LoVo (cell line): Measurements from ENCODE around the gene ZBED4.

ENCODE experiments used
- DNase-seq: peaks from one replicate; pipeline ENCODE4 v3.0.0-alpha.2; 2016; ENCODE audit warnings: low spot score

The ZBED4 gene

DNA sequence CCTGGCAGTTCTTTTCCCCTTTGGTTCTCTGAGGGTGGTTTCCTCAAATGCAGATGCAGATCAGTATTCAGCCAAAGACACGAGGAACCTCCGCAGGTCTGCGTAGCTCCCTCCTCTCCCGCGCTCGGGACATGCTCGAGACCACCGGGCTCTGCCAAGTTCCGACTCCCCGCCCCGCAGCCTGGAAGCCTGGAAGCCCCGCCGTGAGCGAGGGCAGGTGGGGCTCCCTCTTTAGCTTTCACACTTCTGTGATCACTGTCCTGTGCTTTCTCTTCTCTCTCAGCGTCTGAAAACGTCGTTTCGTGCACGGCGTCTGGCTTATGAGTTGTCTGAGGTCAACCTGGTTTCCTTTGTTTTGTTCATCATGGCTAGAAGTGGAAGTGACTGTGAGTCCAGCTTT, 26.6 kb downstream of the ZBED4 start:
- no peak for DNase-seq

DNA sequence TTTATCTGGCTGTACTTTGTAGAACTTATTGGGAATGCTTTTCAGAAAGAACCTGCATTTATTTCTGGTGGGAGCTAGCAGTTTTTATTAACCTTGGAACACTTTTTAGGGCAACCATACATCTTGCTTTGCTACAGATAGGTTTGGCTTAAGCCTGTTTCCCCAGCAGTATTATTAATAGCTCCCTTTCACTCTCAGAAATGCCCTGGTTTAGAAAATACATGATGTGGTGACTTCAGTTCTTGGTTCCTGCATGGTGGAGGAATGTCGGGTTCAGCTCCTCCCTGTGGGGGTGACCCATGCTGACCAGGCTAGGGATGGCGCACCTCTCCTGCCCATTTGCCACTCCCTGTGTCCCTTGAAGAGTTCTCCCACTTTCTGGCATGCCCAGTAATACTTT, 28.2 kb downstream of the ZBED4 start:
- DNase-seq = no peak

DNA sequence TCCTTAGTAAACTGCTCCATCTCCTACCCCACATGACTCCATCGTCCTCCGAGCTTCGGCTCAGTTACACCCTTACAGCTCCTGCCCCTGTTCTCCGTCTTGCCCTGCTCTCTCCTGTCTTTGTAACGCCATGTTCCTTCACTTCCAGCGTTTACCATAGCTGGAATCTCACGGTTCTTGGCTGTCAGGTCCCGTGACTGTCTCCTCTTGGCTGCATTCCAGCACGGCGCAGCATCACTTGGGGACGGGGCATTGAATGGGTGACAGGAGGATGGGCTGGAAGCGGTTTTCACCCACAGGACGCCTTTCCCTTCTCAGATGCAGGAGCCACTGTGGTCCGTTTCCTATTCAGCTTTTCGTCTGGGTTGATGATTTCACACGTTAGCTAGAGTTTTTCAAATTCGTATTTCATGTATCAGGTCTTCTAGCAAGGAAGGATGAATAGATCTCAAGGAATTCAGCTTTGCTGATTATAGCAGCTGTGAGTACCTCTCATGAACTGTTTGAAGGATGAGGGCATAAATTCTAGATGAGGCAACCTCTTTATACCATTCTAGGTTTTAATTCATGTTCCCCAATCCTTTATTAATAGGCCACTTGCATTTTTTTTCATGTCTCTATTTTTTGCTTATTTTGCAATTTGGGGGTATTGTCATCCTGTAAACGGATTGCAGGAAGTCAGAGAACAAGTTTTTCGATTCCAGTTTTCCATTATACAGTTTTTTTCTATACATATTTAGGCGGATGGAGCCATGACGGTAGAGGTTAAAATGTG, 29.1 kb downstream of the ZBED4 start:
- DNase-seq = no peak

DNA sequence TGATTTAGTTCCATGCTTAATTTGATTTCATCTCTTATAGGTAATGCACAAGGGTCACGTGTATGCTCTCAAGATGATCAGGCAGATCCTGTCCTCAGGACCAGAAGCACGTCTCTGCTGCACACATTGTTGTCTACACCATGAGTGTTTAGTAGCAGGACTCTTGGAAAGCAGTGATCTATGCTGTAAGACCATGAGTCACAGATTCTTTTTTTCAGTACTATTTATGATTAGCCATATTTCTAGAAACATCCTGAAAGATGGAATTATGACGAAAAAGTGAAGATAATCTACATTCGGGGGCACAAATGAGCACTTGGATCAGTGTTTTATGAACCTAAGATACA, 29.6 kb downstream of the ZBED4 start:
- DNase-seq = no peak

DNA sequence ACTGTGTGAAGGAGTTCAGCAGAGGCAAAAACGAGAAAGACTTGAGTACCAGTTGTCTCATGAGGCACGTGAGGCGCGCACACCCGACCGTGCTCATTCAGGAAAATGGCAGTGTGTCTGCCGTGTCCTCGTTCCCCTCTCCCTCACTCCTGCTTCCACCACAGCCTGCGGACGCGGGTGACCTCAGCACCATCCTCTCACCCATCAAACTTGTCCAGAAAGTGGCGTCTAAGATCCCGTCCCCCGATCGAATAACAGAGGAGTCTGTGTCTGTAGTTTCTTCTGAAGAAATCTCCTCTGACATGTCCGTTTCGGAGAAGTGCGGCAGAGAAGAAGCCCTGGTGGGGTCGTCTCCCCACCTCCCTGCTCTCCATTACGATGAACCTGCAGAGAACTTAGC, 30.4 kb downstream of the ZBED4 start:
- no peak for DNase-seq

DNA sequence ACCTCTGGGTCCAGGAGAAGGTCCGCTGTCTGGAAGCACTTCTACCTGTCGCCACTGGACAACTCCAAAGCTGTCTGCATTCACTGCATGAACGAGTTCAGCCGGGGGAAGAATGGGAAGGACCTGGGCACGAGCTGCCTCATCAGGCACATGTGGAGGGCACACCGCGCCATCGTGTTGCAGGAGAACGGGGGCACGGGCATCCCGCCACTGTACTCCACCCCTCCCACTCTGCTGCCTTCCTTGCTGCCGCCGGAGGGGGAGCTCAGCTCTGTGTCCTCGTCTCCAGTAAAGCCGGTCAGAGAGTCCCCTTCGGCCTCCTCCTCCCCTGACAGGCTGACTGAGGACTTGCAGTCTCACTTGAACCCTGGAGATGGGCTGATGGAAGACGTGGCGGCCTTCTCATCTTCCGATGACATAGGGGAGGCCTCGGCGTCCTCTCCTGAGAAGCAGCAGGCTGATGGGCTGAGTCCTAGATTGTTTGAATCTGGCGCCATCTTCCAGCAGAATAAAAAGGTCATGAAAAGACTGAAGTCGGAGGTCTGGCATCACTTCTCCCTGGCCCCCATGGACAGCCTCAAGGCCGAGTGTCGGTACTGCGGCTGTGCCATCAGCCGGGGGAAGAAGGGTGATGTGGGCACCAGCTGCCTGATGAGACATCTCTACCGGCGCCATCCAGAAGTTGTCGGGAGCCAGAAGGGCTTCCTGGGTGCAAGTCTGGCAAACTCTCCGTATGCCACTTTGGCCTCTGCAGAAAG, 31.0 kb downstream of the ZBED4 start:
- no peak for DNase-seq

DNA sequence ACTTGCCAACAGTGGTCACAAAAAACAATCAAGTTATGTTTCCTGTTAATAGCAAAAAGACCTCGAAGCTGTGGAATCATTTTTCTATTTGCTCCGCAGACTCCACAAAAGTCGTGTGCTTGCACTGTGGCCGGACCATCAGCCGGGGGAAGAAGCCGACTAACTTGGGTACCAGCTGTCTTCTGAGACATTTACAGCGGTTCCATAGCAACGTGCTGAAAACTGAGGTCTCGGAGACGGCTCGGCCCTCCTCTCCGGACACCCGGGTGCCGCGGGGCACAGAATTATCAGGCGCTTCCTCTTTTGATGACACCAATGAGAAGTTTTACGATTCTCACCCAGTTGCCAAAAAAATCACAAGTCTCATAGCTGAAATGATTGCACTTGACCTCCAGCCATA, 31.6 kb downstream of the ZBED4 start:
- DNase-seq = no peak

DNA sequence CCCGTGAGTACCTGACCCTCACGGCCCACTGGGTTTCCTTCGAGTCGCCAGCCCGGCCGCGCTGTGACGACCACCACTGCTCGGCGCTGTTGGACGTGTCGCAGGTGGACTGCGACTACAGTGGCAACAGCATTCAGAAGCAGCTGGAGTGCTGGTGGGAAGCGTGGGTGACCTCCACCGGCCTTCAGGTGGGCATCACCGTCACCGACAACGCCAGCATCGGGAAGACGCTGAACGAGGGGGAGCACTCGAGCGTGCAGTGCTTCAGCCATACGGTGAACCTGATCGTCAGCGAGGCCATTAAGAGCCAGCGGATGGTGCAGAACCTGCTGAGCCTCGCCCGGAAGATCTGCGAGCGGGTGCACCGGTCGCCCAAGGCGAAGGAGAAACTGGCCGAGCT, 32.2 kb downstream of the ZBED4 start:
- DNase-seq = no peak

DNA sequence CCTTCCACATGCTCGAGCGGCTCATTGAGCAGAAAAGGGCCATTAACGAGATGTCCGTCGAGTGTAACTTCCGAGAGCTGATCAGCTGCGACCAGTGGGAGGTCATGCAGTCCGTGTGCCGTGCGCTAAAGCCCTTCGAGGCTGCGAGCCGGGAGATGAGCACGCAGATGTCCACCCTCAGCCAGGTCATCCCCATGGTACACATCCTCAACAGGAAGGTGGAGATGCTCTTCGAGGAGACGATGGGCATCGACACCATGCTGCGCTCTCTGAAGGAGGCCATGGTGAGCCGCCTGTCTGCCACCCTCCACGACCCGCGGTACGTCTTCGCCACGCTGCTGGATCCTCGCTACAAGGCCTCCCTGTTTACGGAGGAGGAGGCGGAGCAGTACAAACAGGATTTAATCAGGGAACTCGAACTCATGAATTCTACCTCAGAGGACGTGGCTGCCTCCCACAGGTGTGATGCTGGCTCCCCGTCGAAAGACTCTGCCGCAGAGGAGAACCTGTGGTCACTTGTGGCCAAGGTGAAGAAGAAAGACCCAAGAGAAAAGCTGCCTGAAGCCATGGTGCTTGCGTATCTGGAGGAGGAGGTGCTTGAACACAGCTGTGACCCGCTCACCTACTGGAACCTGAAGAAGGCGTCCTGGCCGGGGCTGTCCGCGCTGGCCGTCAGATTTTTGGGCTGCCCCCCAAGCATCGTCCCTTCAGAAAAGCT, 32.9 kb downstream of the ZBED4 start:
- DNase-seq = no peak

DNA sequence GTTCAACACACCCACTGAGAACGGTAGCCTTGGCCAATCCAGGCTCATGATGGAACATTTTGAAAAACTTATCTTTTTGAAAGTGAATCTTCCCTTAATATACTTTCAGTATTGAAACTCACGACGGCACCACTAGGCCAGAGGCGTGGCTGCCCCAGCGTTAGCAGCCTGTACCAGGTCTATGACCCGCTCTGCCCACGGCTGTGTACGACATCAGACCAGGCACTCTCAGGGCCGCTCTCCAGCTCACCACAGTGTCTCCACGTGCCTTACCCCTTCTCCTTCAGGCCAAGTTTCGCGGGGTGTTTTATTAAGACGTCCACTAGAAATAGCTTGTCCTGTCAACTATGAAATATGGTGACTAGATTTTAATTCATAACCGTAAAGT, 33.4 kb downstream of the ZBED4 start:
- DNase-seq = no peak

DNA sequence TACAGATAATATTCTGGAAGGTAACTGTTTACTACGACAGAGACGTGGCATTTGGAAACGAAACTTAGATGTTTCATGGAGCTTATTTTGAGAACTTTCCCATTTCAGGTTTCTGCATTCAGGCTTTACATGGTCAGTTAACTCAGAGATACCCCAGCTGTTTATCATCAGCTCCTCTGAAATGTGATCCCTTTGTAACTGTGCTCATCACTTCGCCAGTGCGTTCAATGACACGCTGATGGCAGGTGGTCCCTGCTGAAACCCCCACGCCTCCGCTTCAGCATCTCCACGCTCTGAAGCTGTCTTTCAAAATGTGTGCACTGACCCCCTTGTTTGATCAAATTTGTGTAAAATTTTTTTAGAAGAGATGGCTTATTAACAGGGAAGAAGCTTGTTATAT, 34.1 kb downstream of the ZBED4 start:
- no peak for DNase-seq

DNA sequence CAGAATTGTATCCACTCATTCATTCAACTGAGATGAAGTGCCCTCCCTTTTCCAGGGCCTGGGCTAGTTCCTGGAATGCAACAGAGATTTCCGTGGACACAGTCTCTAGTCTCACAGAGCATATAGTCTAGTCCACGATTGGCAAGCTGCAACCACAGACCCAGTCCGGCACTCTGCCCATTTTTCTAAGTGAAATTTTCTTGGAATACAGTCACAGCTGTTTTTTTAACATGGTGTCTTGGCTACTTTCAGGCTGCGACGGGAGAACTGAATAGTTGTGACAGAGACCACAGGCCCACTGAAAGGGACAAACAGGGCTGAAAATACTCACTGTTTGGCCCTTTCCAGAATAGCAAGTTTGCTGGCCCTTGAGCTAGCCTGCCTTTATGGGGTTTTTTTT, 35.4 kb downstream of the ZBED4 start:
- DNase-seq = no peak

DNA sequence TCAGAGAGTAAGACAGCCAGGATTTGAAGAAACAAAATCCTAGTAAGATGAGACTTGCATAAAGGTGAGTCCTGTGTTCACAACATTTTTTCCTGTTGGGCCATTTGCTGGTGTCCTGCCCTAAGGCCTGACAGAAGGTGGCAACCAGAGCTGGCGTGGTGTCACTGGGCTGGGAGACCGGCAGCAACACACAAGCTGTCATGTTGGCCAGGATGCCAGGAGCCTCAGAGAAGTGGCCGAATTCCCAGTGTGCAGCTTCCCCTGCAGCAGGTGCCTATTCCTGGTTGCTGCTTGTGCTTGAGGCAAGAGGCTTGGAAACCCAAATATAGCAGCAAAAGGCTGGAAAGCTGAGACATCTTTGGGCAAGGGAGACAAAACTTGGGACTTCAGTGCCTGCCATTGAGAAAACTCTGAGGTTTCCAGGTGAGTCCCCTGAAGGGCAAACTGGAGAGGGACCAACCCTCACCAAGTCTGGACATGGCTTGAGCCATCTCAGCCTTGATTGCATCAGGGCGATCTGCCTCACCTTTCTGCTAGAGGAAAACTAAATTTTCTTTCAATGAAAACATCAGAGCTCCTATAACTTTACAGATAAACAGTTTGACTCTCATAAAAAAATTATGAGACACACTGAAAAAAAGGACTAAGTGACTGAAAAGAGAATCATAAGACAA, 38.7 kb downstream of the ZBED4 start:
- no peak for DNase-seq

DNA sequence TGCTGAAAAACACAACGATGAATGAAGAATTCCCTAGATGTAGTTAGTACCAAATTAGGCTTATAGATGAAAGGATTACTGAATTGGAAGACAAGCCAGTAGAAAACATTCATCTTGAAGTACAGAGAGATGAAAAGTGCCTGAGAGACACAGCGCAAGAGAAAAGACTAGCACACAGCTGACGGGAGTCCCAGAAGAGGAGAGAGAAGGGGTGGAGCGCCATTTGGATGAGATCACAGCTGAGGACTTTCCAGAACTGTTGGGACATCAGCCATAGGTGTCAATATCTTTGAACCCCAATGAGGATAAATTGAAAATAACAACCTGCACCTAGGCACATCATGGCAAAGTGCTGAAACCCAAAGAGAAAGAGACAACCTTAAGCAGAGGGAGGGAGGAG, 39.4 kb downstream of the ZBED4 start:
- no peak for DNase-seq

DNA sequence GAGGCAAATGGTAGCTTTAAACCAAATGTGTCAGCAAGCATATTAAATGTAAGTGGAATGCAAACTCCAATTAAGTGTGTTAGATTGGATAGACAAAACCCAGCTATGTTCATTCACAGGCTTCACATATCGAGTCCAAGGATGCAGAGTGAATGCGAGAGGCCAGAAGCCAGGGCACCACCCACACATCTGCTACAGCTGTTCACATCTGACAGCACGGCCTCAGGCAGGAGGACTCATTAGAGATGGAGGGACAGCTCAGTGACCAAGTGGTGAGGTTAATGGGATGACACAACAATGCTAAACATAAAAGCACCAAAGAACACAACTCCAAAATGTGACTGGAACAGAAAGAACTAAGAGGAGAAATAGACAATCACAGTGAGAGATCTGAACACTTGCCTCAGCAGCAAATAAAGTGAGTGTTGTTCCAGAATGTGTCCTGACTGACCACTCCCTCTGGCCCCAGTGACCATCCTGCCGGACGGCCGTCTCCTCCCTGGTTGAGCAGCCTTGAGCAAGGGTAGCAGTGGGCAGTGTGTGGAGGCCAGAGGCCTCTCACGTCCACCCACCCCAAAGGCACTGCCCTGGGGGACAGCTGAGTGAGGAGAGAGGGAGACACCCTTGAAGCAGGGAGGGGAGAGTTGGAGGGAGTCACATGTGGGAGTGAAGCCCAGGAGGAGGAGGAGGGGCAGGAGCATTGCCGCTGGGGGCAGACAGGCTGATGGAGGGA, 40.8 kb downstream of the ZBED4 start:
- DNase-seq = no peak

DNA sequence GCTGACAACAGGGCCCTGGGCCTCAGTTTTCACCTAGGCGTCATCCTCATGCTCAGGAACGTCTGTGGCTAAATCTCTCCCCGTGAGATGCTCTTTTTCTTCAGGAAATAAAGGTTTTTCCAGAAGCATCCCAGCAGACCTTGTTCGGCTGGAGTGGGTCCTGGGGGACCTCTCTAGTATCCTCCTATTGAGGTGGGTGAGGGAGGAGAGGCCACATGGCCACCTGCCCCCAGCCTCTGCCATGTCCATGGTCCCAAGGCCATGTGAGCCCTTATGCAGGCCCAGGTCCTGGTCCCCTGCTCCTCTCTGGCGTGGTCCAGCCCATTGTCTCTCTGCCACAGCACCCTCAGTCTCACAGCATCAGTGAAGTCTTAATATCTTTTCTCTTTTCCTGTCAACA, 42.6 kb downstream of the ZBED4 start:
- no peak for DNase-seq

DNA sequence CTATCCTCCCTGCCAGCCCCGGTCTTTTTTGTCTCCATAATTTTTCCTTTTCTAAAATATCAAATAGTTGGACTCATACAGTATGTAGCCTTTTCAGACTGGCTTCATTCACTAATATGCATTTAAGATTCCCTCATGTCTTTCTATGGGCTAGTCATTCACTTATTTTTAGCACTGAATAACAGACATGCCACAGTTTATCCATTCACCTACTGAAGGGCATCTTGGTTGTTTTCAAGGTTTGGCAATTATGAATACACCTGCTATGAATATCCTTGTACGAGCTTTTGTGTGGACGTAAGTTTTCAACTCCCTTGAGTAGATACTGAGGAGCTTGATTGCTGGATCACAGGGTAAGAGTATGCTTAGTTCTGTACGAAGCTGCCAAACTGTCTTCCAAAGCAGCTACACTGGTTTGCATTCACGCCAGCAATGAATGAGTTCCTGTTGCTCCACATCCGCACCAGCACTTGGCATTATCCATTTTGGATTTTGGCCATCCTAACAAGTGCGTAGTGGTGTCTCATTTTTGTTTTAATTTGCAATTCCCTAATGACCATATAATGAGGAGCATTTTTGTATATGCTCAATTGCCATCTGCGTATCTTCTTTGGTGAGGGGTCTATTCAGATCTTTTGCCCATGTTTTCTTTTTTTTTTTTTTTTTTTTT, 43.5 kb downstream of the ZBED4 start:
- DNase-seq = no peak

DNA sequence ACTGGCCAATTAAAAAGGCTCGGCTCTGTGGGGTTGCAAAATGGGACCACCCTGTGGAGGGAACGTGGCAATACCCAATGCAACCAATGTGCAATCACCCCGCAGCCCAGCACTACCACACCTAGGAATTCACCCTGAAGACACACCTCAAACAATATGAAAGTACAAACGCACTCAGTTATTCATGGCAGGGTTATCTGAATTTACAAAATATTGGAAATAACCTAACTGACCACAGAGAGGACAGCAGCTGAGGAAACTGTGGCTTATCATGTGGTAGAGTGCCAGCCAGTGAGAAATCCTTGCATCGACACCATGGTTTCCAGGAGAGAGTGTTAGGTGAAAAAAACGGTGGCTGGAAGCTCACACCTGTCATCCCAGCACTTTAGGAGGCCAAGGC, 45.9 kb downstream of the ZBED4 start:
- no peak for DNase-seq

DNA sequence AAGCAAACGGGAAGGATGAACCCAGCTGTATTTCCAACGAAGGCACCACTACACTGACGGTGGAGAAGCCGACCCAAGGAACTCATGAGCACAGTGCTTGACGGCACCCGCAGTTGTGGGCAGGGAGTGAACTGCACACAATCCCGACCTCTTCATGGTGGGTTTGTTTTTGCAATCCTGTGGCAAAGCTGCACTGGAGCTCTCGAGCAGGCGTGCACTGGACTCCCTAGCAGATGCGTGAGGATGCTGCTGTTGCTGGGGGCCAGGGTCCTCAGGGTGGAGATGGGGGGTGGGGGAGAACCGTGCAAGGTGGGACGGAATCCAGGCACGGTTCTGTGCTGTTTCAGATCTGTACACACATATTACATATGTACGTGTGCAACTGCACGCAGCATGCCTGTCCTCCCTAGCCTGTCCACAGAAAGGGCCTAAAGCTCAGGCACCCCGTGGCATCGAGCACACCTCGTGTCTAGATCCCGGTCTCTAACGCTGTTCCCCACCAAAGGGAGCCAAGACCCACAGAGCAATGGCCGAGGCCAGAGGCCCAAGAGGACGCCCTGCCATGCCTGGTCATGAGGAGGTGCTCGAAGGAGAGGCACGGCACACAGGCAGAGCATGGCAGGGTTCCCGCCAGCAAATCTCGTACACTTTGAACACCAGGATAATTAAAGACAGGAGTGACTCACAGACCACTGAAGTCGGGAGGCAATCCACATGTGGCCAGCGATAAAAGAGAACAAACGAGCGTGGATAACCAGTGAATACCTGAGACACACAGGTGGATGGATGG, 47.0 kb downstream of the ZBED4 start:
- no peak for DNase-seq

DNA sequence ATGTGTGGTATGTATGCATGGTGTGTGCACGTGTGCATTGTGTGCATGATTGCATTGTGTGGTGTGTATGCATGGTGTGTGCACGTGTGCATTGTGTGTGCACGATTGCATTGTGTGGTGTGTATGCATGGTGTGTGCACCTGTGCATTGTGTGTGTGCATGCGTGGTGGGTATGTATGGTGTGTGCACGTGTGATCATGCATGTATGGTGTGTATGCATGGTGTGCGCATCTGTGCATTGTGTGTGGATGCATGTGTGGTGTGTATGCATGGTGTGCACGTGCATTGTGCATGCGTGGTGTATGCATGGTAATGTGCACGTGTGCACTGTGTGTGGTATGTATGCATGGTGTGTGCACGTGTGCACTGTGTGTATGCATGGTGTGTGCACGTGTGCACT, 47.8 kb downstream of the ZBED4 start:
- DNase-seq = no peak
